C4-2B (cell line): ENCODE results near the gene EPHA4.

Source experiments
- H3K27ac ChIP-seq: fragments of 450-650 bp; 2 replicates; pipeline ENCODE4 v1.5.1; 2017
- ZFX ChIP-seq: fragments of 450-650 bp; IDR thresholded peaks from 2 replicates; pipeline ENCODE4 v1.6.1; 2017
- TF ChIP-seq, protein P1 (sequence below): fragments of 450-650 bp; conservative IDR thresholded peaks from 2 replicates; pipeline ENCODE4 v1.5.1; 2017; ENCODE audit warnings: mild to moderate bottlenecking

Gene EPHA4

DNA sequence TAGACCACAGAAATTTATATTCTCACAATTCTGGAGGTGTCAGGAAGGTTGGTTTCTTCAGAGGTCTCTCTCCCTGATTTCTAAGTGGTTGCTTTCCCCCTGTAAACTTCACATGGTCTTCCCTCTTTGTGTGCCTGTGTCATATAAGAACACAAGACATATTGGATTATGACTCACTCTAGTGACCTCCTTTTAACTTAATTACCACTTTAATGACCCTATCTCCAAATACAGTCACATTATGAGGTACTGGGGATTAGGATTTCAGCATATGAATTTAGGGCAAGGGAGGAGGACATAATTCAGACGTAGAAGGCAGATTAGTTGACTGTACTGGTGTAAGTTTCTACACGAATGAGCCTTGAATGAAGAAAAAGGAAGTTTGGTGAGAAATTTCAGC, 38.2 kb upstream of the EPHA4 start:
- no peak overlapping the region for H3K27ac ChIP-seq
- TF ChIP-seq, protein P1, sequence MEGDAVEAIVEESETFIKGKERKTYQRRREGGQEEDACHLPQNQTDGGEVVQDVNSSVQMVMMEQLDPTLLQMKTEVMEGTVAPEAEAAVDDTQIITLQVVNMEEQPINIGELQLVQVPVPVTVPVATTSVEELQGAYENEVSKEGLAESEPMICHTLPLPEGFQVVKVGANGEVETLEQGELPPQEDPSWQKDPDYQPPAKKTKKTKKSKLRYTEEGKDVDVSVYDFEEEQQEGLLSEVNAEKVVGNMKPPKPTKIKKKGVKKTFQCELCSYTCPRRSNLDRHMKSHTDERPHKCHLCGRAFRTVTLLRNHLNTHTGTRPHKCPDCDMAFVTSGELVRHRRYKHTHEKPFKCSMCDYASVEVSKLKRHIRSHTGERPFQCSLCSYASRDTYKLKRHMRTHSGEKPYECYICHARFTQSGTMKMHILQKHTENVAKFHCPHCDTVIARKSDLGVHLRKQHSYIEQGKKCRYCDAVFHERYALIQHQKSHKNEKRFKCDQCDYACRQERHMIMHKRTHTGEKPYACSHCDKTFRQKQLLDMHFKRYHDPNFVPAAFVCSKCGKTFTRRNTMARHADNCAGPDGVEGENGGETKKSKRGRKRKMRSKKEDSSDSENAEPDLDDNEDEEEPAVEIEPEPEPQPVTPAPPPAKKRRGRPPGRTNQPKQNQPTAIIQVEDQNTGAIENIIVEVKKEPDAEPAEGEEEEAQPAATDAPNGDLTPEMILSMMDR, result no peak
- TF ChIP-seq ZFX, result no peak

DNA sequence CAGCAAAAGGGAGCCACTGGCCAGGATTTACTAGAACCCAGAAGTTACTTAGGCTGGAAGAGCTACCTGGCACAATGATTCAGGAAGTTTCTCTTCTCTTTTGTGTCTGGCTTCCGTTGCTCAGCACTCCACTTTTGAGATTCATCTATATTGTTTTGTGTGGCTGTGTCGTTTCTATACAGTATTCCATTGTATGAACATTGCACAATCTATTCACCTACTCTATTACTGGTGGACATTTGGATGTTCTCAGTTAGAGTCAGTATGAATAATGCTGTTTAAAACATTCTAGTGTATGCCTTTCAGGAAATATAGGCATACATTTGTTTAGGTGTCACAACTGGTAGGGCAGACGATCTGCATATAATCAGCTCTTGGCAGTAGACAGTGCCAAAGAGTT, 36.3 kb upstream of the EPHA4 start:
- TF ChIP-seq, protein P1, result no peak
- TF ChIP-seq ZFX, result no peak
- no peak overlapping the region for H3K27ac ChIP-seq

DNA sequence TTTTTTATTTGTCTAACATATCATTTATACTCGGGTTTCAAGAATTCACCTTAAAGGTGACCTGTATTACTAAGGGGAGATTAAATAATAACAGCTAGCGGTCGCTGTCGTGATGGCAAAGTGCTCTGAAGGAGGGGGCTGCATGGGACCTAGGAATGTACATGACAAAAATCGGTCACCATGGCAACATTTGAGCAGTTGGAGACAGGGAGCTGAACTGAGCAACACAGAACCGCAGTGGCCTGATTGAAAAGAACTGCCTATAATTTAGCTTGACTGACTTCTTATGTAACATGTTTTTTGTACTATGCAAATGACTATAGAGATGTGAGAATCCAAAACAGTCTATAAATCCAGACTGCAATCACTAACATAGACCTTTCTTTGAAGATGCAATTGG, 34.3 kb upstream of the EPHA4 start:
- TF ChIP-seq, protein P1, result no peak
- TF ChIP-seq ZFX, result no peak

DNA sequence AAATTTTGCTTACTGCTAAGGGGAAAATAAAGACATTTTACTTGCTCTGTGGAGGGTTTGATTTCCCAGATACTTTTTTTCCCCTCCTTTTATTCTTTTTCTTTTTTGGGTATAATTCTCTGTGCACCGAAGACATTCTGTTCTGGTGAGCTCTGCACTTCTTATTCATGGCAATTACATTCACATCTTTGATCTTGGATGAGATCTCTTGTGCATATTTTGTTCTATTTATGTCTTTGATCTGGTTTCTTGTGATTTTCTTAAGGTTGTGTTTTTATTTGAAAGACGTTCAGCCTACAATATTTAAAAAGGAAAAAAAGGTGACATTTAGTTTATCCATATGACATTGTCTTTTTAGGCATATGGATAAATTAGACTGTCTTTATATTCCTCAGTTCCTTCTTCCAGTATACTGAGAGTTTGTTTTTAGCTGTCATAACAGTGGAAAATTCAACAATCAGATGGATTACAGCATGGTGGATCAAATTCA, 33.7 kb upstream of the EPHA4 start:
- TF ChIP-seq ZFX, result no peak
- TF ChIP-seq, protein P1, result no peak
- no peak overlapping the region for H3K27ac ChIP-seq

More for the DNA sequence above, 34.3 kb upstream of the EPHA4 start:
- no peak overlapping the region for H3K27ac ChIP-seq

DNA sequence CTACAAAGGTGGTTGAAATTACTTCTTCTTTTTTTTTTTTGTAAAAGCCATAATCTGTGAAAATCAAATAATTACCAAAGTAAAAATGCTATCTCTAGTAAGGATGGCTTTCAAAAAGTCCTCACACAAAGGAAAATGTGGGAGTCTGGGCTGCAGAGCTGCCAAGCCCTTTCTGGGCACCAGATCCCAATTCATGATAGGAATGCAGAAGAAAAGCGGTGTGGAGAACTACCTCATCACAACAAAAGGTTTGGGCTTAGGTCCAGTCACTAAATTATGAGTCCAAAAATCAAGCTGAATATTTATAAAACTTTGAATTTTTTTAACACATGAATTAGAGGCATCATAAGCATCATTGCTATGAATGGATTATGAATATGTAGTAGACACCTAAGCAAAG, 30.8 kb upstream of the EPHA4 start:
- no peak for TF ChIP-seq ZFX
- no peak overlapping the region for H3K27ac ChIP-seq

DNA sequence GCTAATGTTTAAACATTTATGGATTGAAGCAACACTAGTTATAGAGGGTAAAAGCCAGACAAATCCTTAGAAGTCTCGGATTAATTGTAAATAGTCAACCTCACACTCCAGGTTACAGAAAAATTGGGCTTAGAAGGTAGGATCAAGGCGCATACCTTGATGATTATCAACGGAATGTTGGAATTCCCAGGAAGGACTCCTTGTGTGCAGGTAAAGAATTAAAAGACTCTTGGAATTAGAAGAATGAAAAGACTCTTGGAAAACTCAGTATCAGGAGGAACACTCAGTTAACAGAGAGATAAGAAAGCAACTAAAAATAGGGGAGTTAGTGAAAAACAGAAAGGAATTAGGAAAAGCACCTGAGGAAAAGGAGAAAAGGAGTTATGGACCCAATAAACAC, 29.3 kb upstream of the EPHA4 start:
- no peak for TF ChIP-seq ZFX
- TF ChIP-seq, protein P1, result no peak
- no peak overlapping the region for H3K27ac ChIP-seq

DNA sequence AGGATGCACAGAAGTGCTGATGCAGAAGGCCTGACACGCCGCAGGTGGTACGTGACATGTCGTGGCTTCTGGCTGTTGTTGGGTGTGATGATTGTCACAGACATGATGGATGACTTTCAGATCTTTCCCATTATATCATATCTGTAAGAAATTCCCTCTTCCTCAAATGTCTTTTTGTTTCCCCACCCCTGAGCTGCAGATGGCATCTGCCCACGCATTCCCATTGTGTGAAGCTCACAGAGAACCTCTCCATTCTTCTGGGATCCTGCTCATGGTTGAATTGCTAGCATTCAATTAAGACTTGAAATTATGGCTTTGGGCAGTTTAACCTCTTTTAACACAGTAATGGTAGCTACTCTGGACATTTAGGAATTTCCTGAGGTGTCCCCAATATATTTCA, 28.3 kb upstream of the EPHA4 start:
- TF ChIP-seq ZFX, result no peak
- TF ChIP-seq, protein P1, result no peak

DNA sequence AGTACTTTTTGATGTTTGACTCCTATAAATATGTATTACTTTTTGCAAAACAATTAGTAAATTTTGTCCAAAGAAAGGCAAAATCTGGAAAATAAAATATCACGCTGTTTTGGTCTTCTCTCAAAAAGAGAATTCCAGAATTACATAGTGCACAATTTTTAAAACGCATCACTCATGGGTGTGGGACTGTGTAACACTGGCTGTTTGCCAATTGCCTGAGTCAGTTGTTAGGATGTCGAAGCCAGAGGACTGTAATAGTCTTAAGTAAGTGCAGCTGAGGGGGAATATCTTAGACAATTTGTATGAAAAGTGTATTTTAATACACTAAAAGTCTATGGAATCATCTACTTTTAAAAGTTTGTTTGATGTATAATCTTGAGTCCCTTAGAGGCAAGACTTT, 24.1 kb upstream of the EPHA4 start:
- H3K27ac ChIP-seq, result no peak overlapping the region
- TF ChIP-seq, protein P1, result no peak
- TF ChIP-seq ZFX, result no peak

More for the DNA sequence above, 28.3 kb upstream of the EPHA4 start:
- H3K27ac ChIP-seq, result no peak overlapping the region
